NAMALWA (cell line): ENCODE results near the gene SBK1.
A peak's percentile ranks its signal among the peaks of the same experiment; 100 is the strongest.
"Not testable (repeated sequence)": the region's sequence is repeated elsewhere in the genome, so short reads cannot be mapped to it uniquely, and the experiment has no call there.

ENCODE experiments used
- DNase-seq: peaks from one replicate; pipeline ENCODE4 v3.0.0-alpha.2; 2015; ENCODE audit warnings: low spot score

The SBK1 gene

DNA sequence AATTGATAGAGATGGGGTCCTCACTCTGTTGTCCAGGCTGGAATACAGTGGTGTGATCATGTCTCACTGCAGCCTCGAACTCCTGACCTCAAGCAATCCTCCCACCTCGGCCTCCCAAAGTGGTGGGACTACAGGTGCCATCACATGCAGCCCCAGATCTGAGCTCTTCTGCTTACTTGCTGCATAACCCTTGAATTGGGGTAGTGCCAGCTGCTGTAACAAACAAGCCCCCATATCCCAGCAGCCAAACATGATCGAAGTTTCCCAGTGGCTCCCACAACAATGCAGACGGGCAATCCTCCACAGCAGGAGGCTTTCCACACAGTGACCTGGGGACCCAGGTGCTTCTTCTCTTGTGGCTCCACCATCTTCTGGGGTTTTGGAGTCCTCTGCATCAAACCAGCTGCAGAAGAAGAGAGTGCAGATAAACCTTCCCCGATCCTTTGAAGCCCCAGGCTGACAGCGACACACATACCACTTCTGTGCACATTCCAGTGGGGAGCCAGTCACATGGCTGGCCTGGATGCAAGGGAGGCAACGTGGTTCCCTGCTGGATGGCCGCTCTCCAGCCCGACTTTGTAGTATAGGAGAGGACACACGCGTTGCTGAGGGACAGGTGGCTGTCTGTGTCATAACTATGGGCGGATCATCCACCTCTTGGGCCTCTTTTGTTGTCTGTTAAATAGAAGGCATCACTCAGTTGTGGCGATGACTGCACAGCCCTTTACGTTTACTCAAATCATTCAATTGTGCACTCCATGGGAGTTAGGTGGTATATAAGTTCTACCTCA is 16.7 kb downstream of the SBK1 start:
- no peak for DNase-seq

- no peak for DNase-seq
These were observed 17.5 kb downstream of the SBK1 start for GRCh38 chr16:28309811-28310311.

DNA sequence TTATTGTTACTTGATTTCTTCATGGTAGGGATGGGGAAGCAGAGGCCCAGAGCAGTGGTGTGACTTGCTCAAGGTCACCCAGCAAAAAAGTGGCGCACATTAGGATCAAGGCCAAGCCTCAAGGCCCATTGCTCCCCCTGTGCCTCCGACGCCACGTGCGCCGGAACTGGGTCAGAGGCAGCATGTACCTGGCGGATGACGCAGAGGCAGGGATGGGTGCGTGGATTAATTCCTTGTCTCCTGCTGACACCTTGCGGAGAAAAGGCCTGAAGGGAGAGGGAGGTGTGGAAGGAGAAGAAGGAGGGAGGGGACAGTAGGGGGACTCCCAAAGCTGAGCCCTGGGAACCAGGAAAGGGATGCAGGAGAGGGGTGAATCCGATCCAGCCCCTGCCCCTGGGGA is 18.5 kb downstream of the SBK1 start:
- DNase-seq, result no peak

GRCh38 chr16:28311413-28311812 is 19.1 kb downstream of the SBK1 start:
- no peak for DNase-seq

GRCh38 chr16:28311913-28312312 is 19.6 kb downstream of the SBK1 start:
- DNase-seq, result no peak

GRCh38 chr16:28312327-28312726 is 20.0 kb downstream of the SBK1 start:
- DNase-seq, result no peak

- no peak for DNase-seq
These were observed 21.3 kb downstream of the SBK1 start for GRCh38 chr16:28313587-28313986.

DNA sequence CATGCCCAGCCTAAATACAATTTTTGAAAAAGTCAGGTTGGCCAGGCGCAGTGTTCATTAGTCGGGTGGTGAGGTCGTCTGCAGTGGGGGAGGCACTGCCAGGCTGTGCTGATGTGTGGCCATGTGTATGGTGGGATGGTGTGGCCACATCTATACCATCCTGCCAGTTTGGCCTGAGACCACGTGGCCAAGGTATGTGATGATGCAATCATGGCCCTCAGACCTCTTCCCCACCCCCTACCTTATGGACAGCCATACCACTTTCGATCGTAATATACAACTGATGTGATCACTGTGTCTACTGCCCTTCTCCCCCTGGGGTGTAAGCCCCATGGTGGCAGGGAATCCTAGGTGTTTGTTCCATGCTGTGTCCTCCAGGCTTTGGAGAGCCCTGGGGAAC is 23.7 kb downstream of the SBK1 start:
- DNase-seq, result no peak

- peak; percentile 76 for DNase-seq
These were observed 24.9 kb downstream of the SBK1 start for GRCh38 chr16:28317040-28317880.

DNA sequence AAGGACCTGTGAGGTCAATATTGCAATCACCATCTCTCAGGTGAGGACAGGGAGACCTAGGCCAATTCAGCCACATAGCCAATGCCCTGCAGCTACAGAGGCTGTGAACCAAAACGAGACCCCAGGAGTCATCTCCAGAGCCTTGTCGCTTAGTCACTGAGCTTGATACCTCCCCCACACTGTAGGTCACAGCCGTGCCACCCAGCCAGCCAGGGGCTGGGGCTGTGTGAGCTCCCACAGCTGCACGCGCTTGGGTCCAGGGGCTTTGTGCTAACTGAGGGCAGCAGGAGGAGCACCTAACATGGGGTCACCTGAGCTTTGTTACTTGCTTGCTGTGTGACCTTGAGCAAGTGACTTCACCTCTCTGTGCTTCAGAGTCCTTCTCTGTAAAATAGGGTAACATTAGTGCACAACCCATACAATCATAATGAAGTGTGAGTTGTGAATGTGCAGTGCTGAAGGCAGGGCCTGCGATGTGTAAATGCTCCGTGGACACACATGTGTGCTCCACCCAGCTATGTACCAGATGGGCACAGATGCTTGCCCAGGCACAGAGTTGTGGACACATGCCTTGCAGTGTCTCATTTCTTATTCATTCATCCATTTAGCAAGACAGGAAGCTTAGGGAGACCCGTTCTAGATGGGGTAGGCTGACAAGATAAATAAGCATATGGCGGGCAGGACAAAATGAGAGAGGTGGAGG is 25.9 kb downstream of the SBK1 start:
- DNase-seq, result no peak

DNA sequence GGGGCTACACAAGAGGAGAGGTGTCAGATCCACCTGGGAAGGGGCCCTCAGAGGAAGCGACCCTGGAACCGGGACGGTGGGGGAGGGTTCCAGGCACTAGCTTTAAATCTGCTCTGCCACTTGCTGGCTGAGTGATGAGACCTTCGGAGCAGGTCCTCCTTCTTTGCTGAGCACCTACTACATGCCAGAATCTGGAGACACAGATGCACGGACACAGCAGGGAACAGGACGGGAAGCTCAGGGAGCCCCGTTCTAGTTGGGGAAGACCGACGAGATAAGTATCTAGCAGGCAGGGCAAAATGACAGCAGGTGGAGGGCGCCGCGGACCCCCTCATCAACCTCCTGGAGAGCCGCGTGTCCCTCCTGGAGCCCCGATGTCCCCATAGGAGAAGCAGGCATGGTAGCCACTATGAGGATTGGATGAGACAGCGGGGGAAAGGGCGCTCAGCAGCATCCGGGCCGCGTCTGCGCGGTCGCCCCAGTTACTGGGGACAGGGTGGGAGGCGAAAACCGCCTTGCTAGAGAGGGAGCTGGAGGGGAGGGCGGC is 27.2 kb downstream of the SBK1 start:
- DNase-seq, result no peak

- DNase-seq, result no peak
These were observed 27.8 kb downstream of the SBK1 start for GRCh38 chr16:28320023-28320561.

GRCh38 chr16:28320741-28321140 is 28.4 kb downstream of the SBK1 start:
- DNase-seq, result no peak

- peak; percentile 53 for DNase-seq
These were observed 29.5 kb downstream of the SBK1 start for GRCh38 chr16:28321700-28322411.

DNA sequence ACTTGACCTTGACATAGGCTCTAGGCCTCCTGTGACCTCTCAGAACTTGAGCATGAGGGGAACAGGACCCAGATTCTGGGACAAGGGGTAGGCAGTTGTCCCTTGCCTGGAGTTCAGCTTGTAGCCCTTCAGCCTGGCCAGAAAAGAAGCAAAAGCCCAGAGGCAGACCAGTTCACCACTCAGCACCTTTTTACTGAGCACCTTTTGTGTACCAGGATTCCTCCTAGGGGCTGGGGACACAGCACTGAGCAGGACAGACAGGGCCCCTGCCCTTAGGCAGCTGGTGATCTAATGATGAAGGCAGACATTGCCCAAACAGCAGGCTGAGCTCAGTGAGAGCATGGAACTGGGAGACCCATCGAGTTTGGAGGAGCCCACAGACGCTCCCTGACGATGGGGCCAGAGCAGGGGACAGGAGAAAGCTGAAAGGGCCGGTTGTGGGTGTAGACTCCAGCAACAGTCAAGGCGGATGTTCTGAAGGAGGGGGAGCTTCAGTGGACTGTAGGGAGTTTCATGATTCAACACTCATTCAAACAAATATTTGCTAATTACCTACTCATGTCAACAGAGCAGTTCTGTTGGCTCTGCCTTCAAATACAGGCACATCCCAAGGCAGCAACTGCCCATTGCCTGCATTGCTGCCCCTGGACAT is 32.0 kb downstream of the SBK1 start:
- no peak for DNase-seq

- DNase-seq, result no peak
These were observed 32.6 kb downstream of the SBK1 start for GRCh38 chr16:28324887-28325279.

GRCh38 chr16:28326881-28327610 is 34.7 kb downstream of the SBK1 start:
- peak; percentile 83 for DNase-seq

- peak; percentile 55 for DNase-seq
These were observed 37.9 kb downstream of the SBK1 start for GRCh38 chr16:28330232-28330631.

DNA sequence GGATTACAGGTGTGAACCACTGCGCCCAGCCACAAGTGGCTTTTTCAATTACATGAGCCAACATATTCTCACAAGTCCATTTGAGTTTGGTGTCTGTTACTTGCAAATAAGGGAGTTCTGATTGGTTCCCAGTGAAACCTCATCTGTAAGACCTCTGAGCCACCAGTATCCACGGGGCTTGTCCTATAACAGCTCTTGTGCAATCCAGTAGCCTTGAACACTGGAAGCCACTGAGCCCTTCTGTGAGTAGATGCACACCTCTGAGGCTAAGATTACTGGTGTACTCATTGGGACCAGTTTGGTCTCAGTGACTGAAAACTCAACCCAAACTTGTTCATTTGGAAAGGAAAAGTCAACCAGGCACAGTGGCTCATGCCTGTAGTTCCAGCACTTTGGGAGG is 38.7 kb downstream of the SBK1 start:
- DNase-seq, result not testable (repeated sequence)

- not testable (repeated sequence) for DNase-seq
These were observed 40.3 kb downstream of the SBK1 start for GRCh38 chr16:28332632-28333031.
